ENCODE measurements around the gene PRKAB2.
A peak's percentile ranks its signal among the peaks of the same experiment; 100 is the strongest.
"Not testable (repeated sequence)": the region's sequence is repeated elsewhere in the genome, so short reads cannot be mapped to it uniquely, and the experiment has no call there.

Gene PRKAB2

GRCh38 chr1:147172168-147173016 lies at the start of gene PRKAB2:
PRKAB2 (minus strand) TSS chr1:147172470; CDS start chr1:147172144, 326 bp downstream.
- DNase-seq (ENCODE audit: low read depth in 1 of 2, low spot score in 1 of 2) = peak; percentile 77 to 81

- DNase-seq (ENCODE audit: low read depth in 1 of 2, low spot score in 1 of 2) = no peak
Observed at GRCh38 chr1:147218606-147219005, 46.3 kb upstream of the PRKAB2 start.

- no peak for DNase-seq (ENCODE audit: low read depth in 1 of 2, low spot score in 1 of 2)
Observed at GRCh38 chr1:147217141-147217540, 44.9 kb upstream of the PRKAB2 start.

DNA sequence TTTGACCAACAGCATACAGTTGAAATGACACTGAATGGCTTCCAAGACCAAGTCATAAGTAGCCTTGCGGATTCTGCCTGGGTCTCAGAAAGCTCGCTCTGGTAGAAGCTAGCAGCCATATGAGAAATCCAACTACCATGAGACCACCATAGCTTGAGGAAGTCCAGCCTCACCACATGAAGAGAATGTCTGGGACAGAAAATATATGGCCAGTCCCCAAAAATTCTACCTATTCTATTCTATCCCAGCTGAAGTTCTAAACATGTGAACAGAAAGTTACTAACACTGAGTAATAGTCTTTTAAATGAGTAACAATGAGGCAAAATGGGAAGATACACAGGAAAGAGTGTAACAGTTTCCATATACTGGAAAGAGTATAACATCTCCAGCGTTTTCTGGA lies 43.9 kb upstream of the PRKAB2 start:
- DNase-seq (ENCODE audit: low read depth in 1 of 2, low spot score in 1 of 2) = no peak

- no peak for DNase-seq (ENCODE audit: low read depth in 1 of 2, low spot score in 1 of 2)
Observed at GRCh38 chr1:147215540-147215916, 43.3 kb upstream of the PRKAB2 start.

DNA sequence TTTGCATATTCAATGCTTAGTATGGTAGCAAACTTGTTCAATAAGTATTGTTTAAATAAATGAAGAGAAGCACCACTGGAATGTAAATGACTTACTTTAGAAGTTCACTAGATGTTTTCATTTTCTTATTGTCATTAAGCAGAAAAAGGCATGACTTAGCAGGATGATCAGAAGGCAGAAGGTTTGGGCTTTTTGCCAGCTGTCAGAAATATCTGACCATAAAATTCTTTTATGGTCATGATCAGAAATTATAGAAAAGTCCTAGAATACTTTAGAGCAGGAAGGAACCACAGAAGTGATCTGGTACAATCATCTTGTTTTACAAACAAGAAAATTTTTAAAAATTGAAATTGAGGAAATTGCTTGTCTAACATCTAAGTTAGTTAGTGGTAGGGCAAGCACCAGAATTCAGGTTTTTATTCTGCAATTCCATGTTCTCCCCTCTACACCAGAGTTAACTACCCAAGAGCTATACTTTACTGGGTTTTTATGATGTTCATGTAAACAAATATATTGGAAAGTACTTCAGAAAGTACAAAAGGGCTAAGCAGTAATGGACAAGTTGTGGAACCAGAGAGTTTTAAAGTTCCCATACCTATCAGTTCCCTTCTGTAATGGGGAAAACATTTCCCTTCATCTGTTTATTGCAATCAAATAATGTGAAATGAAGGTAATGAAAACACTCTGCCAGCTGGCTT lies 42.7 kb upstream of the PRKAB2 start:
- no peak for DNase-seq (ENCODE audit: low read depth in 1 of 2, low spot score in 1 of 2)

- no peak for DNase-seq (ENCODE audit: low read depth in 1 of 2, low spot score in 1 of 2)
Observed at GRCh38 chr1:147214325-147214724, 42.1 kb upstream of the PRKAB2 start.

DNA sequence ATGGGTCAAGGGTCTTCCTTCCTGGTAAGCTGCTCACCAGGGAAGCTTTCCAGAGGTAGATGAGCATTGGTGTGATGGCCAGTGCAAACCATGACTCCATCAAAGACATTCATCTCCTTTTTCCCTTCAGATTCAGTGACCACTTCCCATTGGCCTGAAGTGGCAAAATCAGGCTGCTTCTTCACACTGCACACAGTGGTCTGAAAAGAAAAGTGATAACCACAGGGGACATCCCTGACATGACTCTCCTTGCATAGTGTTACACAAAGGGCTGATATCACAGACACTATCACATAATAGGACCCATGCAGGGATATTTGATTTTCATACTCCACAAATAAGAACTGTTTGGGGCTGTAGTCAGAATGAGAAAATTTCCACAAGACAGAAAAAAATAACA lies 41.0 kb upstream of the PRKAB2 start:
- no peak for DNase-seq (ENCODE audit: low read depth in 1 of 2, low spot score in 1 of 2)

- DNase-seq (ENCODE audit: low read depth in 1 of 2, low spot score in 1 of 2) = no peak
Observed at GRCh38 chr1:147211577-147211976, 39.3 kb upstream of the PRKAB2 start.

GRCh38 chr1:147210987-147211386 lies 38.7 kb upstream of the PRKAB2 start:
- DNase-seq (ENCODE audit: low read depth in 1 of 2, low spot score in 1 of 2) = no peak

DNA sequence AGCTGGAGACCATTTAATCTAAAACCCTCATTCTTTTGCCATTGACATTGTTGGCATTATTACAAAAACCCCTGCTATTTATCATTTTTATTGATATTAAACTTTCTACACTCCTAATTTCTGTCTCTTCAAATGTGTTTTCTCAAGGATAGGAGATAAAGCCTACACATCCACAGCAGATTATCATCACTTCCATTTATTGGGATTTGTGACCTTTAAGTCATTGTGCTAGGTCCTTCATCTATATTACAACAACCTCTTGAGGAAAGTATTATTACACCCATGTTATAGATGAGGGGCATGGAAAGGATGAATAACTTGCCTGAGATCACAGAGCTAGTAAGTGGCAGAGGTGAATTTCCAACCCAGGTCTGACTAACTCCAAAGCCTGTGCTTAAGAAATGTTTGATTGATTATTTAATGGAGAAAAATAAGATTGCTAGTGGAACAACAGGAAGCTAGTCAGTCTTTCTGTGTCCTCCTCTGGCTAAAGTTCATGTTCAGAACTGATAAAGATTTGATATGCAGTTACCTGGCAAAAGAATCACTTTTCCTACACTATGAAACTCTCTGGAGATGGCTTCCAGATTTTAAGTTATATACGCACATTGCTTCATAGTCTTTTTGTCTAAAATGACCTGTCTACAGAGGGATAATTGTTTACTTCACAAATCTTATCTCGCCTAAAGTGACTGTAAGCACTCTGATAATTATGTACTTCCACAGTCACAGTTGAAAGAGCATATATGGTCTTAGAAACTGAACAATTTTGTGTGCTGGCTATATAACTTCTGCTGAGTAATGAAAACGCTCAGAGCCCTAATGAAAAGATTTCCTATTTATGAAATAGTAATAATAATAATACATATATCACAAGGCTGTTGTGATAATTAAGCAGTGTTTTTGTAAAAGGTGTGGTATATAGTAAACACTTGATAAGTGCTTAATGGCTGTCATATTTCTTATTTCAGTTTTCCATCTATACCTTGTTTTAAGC lies 37.9 kb upstream of the PRKAB2 start:
- no peak for DNase-seq (ENCODE audit: low read depth in 1 of 2, low spot score in 1 of 2)

DNA sequence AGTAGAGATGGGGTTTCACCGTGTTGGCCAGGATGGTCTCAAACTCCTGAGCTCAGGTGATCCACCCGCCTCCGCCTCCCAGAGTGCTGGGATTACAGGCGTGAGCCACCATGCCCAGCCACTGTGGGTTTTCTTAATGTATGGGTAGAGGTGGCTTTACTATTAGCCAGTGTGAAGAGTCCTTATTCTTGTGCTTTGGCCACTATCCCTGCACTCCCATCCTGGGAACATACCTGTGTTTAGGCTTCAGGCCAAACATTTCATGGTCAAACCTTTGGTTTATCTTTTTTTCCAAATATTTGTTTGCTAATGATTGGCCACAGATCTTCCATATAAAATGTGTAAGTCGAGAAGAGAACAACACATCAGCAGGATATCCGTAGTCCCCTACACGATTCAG lies 36.3 kb upstream of the PRKAB2 start:
- DNase-seq (ENCODE audit: low read depth in 1 of 2, low spot score in 1 of 2) = no peak

DNA sequence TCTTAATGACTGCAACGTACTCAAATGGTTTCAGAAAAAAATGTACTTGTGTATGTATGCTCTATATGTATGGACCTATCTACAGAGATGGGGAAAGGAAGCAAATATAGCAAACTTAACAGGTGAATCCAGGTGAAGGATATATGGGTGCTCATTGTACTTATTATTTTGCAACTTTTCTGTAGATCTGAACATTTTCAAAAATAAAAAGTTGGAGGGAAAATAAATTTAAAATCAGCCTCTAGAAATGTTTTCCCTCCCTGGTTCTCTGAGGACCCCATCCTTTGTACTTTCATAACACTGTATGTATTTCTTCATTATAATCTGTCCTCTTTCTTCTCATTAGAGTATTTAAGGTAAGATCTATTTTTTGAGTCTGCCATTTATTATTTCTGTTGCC lies 34.9 kb upstream of the PRKAB2 start:
- DNase-seq (ENCODE audit: low read depth in 1 of 2, low spot score in 1 of 2) = no peak

GRCh38 chr1:147204080-147204479 lies 31.8 kb upstream of the PRKAB2 start:
- DNase-seq (ENCODE audit: low read depth in 1 of 2, low spot score in 1 of 2) = no peak

DNA sequence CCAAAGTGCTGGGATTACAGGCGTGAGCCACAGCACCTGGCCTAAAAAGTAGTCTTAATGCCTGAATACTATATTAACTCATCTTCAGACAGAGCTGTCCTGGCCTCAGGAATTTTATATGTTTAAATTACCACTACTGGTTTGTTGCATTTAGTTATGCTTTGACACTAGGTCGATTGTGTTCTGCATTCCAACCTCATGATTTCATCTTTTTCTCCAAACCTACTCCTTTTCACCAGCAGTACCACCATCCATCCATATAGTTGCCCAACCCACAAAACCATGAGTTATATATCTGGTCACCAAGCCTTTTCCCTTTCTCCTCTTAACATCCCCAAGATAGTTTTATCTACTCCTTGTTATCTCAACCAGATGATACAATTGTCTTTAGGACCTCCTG lies 30.3 kb upstream of the PRKAB2 start:
- no peak for DNase-seq (ENCODE audit: low read depth in 1 of 2, low spot score in 1 of 2)

DNA sequence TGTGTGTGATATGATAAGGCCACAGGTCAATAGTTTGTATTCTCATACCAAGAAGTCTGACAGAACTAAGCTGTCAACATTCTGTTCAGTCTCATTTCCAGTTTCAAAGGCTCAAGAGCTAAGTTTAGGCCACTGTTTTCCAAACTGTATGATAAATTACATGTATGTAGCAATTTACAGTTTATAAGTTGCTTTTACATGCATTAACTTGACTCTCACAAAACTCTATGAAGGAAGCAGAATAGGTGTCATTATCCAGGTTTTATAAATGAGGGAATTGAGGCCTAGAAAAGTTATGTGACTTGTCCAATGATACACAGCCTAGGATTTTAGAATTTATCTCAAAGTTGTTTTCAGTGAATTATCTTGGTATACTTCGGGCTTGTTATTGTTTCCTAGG lies 29.5 kb upstream of the PRKAB2 start:
- DNase-seq (ENCODE audit: low read depth in 1 of 2, low spot score in 1 of 2) = no peak

- DNase-seq (ENCODE audit: low read depth in 1 of 2, low spot score in 1 of 2) = no peak
Observed at GRCh38 chr1:147201276-147201675, 29.0 kb upstream of the PRKAB2 start.

GRCh38 chr1:147197324-147197723 lies 25.1 kb upstream of the PRKAB2 start:
- DNase-seq (ENCODE audit: low read depth in 1 of 2, low spot score in 1 of 2) = not testable (repeated sequence)

DNA sequence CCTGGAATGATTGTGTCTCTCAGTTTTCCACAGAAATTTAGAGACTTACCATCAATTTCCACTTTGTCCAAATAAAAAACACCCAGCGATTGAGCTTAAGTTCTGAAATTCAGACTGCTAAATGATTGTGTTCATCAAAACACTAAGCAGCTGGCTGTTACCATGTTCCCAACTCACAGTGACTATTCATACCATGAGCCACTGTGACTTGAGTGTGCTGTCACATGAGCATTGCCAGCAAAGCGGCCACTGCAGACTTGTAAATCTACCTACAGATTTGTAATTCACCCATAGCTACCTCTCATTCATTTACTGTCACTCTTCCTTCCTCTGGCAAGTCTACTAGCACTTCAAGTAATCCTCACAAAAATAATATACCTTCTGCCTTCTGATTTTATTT lies 17.2 kb upstream of the PRKAB2 start:
- DNase-seq (ENCODE audit: low read depth in 1 of 2, low spot score in 1 of 2) = no peak

- DNase-seq (ENCODE audit: low read depth in 1 of 2, low spot score in 1 of 2) = no peak
Observed at GRCh38 chr1:147185432-147185831, 13.2 kb upstream of the PRKAB2 start.

DNA sequence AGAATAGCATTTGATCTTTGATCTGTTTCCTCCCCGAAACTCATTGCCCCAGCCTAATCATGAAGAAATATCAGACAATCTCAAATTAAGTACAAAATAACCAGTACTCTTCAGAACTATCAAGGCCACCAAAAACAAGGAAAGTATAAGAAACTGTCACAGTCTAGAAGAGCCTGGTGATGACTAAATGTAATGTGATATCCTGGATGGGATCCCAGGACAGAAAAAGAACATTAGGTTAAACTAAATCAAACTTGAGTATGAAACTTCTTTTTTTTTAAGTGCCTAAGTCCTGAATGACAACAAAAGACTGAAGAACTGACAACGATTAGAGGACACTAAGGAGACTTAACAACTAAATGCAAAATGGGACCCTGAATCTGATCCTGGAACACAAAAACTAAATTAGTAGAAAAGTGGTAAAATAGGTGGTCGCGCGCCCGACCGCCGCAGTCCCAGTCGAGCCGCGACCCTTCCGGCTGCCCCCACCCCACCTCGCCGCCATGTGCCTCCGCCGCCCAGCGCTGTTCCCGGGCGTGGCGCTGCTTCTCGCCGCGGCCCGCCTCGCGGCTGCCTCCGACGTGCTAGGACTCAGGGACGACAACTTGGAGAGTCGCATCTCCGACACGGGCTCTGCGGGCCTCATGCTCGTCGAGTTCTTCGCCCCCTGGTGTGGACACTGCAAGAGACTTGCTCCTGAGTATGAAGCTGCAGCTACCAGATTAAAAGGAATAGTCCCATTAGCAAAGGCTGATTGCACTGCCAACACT lies 5.5 kb upstream of the PRKAB2 start:
- DNase-seq (ENCODE audit: low read depth in 1 of 2, low spot score in 1 of 2) = no peak
